Measurements from ENCODE around the gene CAMK4. TPM values are rescaled to one million over a fixed set of nuclear protein-coding genes. Genes with fewer than 3 reads are reported as not detected.

CAMK4 gene
- total RNA-seq, result 10 to 100 TPM; 33.3 to 36.5 TPM

DNA sequence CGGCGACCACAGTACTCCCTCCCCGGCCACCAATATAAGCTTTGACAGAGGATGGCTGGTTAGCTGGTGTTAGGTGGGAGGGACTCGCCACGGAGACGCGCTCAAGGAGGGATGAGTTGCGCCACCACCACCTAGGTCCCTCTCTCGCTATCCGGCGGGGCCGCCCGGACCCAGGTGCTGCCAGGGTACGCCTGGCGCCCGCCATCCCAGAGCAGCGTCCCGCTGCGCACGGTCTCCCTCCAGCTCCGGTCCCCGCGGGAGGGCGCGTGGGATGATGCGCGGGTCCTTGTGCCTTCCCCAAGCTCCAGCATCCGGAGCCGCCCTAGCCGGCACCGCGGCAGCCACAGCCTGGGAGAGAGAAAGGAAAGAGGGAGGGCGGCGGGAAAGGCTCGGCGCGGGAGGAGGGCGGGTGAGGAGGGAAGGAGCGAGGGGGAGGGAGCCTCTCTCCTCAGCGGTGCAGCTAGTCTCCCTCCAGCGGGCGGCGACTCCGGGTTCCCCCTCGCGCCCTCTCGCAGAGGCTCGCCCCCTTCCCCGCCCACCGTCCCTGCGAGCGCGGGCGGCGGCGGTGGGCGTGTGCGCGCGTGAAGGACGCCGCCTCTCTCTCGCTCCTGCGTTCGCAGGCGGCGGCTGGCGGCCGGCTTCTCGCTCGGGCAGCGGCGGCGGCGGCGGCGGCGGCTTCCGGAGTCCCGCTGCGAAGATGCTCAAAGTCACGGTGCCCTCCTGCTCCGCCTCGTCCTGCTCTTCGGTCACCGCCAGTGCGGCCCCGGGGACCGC lies at the start of gene CAMK4:
Gene CAMK4 (plus strand): TSS at position 598 of the 774 bp plus-strand sequence. CDS start 100 bp downstream, at position 698.
- Mint-ChIP-seq H3K27ac (peak within 1 kb of the TSS; percentile 90), H3K9me3 (no peaks in the 10 kb centered on the region), H3K36me3 (peaks cover 3% of the 10 kb centered on the region), H3K4me3 (peak within 1 kb of the TSS; percentile 89), H3K4me1 (ENCODE audit: low read depth) (peaks cover 33% of the 10 kb centered on the region), H3K27me3 (no peaks in the 10 kb centered on the region)
- ChIA-PET CTCF (interaction anchor here (0.8 to 3.3 kb wide), 13 partner anchors 9 to 76 kb away, joined by 3 to 44 read pairs (median 4); no protein-coding TSS in a partner anchor), POLR2A (interaction anchor here (0.6 to 3.1 kb wide), 10 partner anchors 8 to 937 kb away, joined by 3 to 33 read pairs (median 4); no protein-coding TSS in a partner anchor)
- DNase-seq, result peak; percentile 77
- intact Hi-C loops (cut with micrococcal nuclease), result loop anchor here (1.0 to 2.0 kb wide), 4 partner anchors 54 to 471 kb away; partner anchors contain the start of gene STARD4

DNA sequence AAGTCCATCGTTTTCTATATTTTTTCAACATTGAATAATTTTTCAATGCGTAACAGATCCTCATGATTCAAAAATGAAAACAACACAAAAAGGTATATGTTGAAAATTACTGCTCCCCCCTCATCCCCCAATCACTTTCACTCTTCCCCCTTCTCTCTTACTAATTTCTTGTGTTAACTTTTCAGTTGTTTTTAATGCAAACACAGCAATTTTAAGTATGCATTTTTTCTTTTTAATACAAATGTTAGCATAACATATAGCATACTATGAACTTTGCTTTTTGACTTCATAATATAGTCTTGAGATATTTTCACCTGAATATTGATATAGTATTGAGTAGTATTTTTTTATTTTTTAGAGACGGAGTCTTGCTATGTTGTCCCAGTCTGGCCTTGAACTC lies 41.1 kb upstream of the CAMK4 start:
- ChIA-PET POLR2A (no interaction called here), CTCF (interaction anchor here (0.7 kb wide), 1 partner anchor 96 kb away, joined by 3 read pairs; no protein-coding TSS in a partner anchor)
- no peak for DNase-seq
- no peaks in the 10 kb centered on the region for H3K9me3 Mint-ChIP-seq
- intact Hi-C loops (cut with micrococcal nuclease), result no loop called here
- H3K4me1 Mint-ChIP-seq (ENCODE audit: low read depth), result no peaks in the 10 kb centered on the region
- no peaks in the 10 kb centered on the region for H3K36me3 Mint-ChIP-seq
- H3K27ac Mint-ChIP-seq, result no peak overlapping the region
- no peak overlapping the region for H3K4me3 Mint-ChIP-seq
- no peaks in the 10 kb centered on the region for H3K27me3 Mint-ChIP-seq

DNA sequence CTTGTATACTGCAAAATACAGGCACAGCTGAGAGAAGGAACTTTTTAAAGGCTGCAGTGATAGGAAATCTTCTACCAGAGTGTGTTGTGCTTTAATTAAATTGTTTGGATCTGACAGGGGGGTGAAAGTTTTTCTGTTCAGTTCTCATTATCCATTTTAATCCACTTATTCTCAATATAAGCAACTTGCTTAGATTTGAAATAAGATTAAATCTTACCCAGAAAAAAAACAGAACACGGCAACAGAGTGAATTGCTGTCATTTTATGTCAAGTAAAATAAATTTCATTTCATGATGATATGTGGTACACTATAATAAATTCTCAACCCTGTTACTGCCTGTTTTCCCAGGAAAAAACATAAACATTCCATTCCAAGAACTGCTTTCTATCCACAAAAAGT lies 37.1 kb upstream of the CAMK4 start:
- no peaks in the 10 kb centered on the region for H3K4me1 Mint-ChIP-seq (ENCODE audit: low read depth)
- H3K36me3 Mint-ChIP-seq, result no peaks in the 10 kb centered on the region
- no peak overlapping the region for H3K27ac Mint-ChIP-seq
- ChIA-PET POLR2A (no interaction called here), CTCF (no interaction called here)
- DNase-seq, result no peak
- no peaks in the 10 kb centered on the region for H3K27me3 Mint-ChIP-seq
- H3K9me3 Mint-ChIP-seq, result no peaks in the 10 kb centered on the region
- intact Hi-C loops (cut with micrococcal nuclease), result no loop called here
- H3K4me3 Mint-ChIP-seq, result no peak overlapping the region

DNA sequence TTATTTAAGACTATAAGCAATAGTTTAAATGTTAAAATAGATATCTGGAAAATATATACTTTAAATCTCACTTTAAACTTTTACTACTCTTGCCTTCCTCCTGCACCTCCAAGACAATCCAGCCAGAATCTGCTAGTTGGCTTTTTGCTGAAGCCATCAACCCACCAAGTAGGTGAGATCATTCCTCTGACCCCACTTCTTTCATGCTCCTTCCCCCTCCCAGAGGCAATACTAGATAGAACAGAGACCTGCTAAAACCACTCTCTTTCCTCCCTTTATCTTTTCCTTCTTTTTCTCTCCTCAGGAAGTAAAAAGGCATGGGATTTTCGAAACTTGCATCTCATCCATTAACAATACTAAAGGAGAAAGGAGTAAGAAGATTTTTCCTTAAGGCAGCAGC lies 30.1 kb upstream of the CAMK4 start:
- POLR2A ChIA-PET, result no interaction called here
- Mint-ChIP-seq H3K4me1 (ENCODE audit: low read depth) (no peaks in the 10 kb centered on the region), H3K27me3 (no peaks in the 10 kb centered on the region), H3K27ac (no peak overlapping the region), H3K4me3 (no peak overlapping the region), H3K36me3 (no peaks in the 10 kb centered on the region), H3K9me3 (no peaks in the 10 kb centered on the region)
- intact Hi-C loops (cut with micrococcal nuclease), result no loop called here
- CTCF ChIA-PET, result no interaction called here
- no peak for DNase-seq

GRCh38 chr5:111194925-111195324 lies 29.3 kb upstream of the CAMK4 start:
- ChIA-PET POLR2A (no interaction called here), CTCF (no interaction called here)
- H3K4me3 Mint-ChIP-seq, result no peak overlapping the region

DNA sequence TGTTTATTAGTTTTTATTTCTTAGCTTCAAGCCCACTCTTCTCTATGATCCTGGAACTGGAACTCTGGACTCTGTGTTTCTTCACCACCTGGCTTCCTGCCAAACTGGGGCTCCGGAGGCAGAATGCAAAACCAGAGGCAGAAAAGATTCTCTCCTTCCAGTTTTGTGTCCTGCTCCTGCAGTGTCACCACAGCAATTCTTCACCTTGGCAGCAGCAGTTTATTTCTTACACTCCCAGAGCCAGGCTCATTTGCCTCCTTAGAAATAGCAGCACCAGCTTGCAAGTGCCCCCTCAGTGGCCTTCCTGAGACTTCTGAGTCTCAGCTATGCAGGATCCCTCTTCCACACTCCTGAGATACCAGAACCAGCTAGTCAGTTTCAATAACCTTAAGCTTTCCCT lies 26.7 kb upstream of the CAMK4 start:
- Mint-ChIP-seq H3K27me3 (no peaks in the 10 kb centered on the region), H3K36me3 (no peaks in the 10 kb centered on the region), H3K27ac (no peak overlapping the region), H3K4me1 (ENCODE audit: low read depth) (peaks cover 4% of the 10 kb centered on the region), H3K9me3 (no peaks in the 10 kb centered on the region), H3K4me3 (no peak overlapping the region)
- ChIA-PET POLR2A (no interaction called here), CTCF (interaction anchor here (1.1 kb wide), 1 partner anchor 81 kb away, joined by 5 read pairs; no protein-coding TSS in a partner anchor)
- intact Hi-C loops (cut with micrococcal nuclease), result no loop called here
- no peak for DNase-seq

More at GRCh38 chr5:111194925-111195324, 29.3 kb upstream of the CAMK4 start:
- Mint-ChIP-seq H3K4me1 (ENCODE audit: low read depth) (no peaks in the 10 kb centered on the region), H3K27me3 (no peaks in the 10 kb centered on the region), H3K36me3 (no peaks in the 10 kb centered on the region), H3K27ac (no peak overlapping the region), H3K9me3 (no peaks in the 10 kb centered on the region)
- intact Hi-C loops (cut with micrococcal nuclease), result no loop called here
- DNase-seq, result no peak

- no peak for DNase-seq
- ChIA-PET CTCF (interaction anchor here (1.1 kb wide), 1 partner anchor 80 kb away, joined by 5 read pairs; no protein-coding TSS in a partner anchor), POLR2A (no interaction called here)
- intact Hi-C loops (cut with micrococcal nuclease), result no loop called here
- H3K9me3 Mint-ChIP-seq, result no peaks in the 10 kb centered on the region
- no peak overlapping the region for H3K4me3 Mint-ChIP-seq
- peaks cover 4% of the 10 kb centered on the region for H3K4me1 Mint-ChIP-seq (ENCODE audit: low read depth)
- H3K27me3 Mint-ChIP-seq, result no peaks in the 10 kb centered on the region
- H3K27ac Mint-ChIP-seq, result no peak overlapping the region
- H3K36me3 Mint-ChIP-seq, result no peaks in the 10 kb centered on the region
Measured at GRCh38 chr5:111198281-111198966, 25.8 kb upstream of the CAMK4 start.

- H3K27ac Mint-ChIP-seq, result no peak overlapping the region
- H3K4me3 Mint-ChIP-seq, result no peak overlapping the region
- CTCF ChIA-PET, result interaction anchor here (2.1 kb wide), 1 partner anchor 44 kb away, joined by 7 read pairs; no protein-coding TSS in a partner anchor
- no peaks in the 10 kb centered on the region for H3K36me3 Mint-ChIP-seq
- H3K4me1 Mint-ChIP-seq (ENCODE audit: low read depth), result peaks cover 11% of the 10 kb centered on the region
- intact Hi-C loops (cut with micrococcal nuclease), result no loop called here
- POLR2A ChIA-PET, result interaction anchor here (0.6 kb wide), 1 partner anchor 254 kb away, joined by 3 read pairs; no protein-coding TSS in a partner anchor
- no peaks in the 10 kb centered on the region for H3K27me3 Mint-ChIP-seq
- no peak for DNase-seq
- H3K9me3 Mint-ChIP-seq, result no peaks in the 10 kb centered on the region
Measured at GRCh38 chr5:111200828-111201227, 23.4 kb upstream of the CAMK4 start.

DNA sequence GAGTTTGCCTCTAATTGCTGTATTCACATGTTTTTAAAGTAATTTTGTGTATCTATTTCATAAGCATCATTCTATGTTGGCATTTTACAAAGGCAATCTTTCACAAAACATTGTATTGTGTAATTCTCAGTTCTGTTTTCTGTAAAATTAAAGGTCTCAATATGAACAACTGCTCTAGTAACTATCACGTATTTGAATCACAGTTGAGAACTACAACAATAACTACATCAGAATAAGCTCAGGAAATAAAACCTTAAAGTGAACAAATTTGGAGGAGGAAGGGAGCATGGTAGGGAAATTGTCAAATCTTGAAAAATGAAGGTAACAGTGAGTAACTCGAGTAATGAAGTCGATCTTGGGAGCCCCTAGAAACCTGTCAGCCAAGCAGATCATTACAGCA lies 22.5 kb upstream of the CAMK4 start:
- ChIA-PET CTCF (interaction anchor here (1.2 to 2.1 kb wide), 2 partner anchors 21 to 45 kb away, joined by 4 to 7 read pairs; no protein-coding TSS in a partner anchor), POLR2A (interaction anchor here (0.7 kb wide), 1 partner anchor 22 kb away, joined by 4 read pairs; no protein-coding TSS in a partner anchor)
- intact Hi-C loops (cut with micrococcal nuclease), result no loop called here
- Mint-ChIP-seq H3K27me3 (no peaks in the 10 kb centered on the region), H3K4me3 (no peak overlapping the region), H3K9me3 (no peaks in the 10 kb centered on the region), H3K36me3 (no peaks in the 10 kb centered on the region), H3K27ac (no peak overlapping the region), H3K4me1 (ENCODE audit: low read depth) (peaks cover 11% of the 10 kb centered on the region)
- DNase-seq, result no peak

DNA sequence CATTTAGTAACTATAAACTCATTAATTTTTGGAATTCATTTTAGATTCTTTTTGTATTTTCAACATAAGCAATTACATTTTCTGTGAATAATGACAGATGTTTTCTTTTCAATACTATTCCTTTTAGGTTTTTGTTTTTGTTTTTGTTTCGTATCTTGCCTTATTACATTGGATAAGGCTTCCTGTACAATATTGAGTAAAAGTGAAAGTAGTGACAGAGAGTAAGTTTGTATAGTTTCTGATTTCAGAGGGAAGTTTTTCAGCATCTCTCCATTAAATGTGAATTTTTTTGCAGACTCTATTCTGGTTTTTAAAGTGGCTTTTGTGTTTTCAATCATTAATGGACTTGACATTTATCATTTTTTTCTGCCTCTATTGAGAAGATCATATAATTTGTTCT lies 12.8 kb upstream of the CAMK4 start:
- CTCF ChIA-PET, result interaction anchor here (0.9 kb wide), 1 partner anchor 53 kb away, joined by 3 read pairs; no protein-coding TSS in a partner anchor
- peaks cover 20% of the 10 kb centered on the region for H3K4me1 Mint-ChIP-seq (ENCODE audit: low read depth)
- POLR2A ChIA-PET, result no interaction called here
- no peaks in the 10 kb centered on the region for H3K27me3 Mint-ChIP-seq
- H3K4me3 Mint-ChIP-seq, result no peak overlapping the region
- DNase-seq, result no peak
- H3K36me3 Mint-ChIP-seq, result peaks cover 4% of the 10 kb centered on the region
- intact Hi-C loops (cut with micrococcal nuclease), result no loop called here
- no peak overlapping the region for H3K27ac Mint-ChIP-seq
- H3K9me3 Mint-ChIP-seq, result peaks cover 10% of the 10 kb centered on the region

DNA sequence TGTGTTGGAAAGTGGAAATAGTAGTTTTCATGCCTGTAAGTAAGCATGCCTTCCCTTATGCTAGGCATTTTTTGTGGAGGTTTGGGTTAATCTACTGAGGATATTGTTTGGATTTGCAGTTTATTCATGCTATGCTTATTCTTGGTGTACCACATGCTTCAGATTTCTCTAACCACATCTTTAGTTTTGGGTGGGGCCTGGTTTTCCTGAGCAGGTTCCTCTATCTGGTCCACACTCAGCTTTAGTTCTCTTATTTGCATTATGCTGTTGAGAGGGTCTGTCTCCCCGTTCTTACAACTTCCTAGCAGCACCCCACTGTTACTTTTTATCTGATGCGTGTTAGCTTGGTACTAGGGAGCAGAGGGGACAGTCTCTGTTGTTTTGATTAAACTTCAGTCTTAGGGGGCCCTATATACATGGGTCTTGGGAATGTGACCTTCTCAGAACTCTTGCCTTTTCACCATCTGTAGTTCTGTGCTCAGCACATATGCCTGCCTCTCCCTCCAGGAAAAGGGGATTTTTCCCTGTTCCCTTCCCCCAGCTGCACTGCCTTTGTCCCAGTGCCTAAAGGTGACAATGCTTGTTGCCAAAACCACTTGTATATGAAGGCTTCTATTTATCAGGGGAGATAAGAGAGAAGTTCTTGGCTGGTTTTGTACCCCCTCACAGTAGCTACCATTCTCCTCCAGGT lies 10.0 kb upstream of the CAMK4 start:
- intact Hi-C loops (cut with micrococcal nuclease), result no loop called here
- DNase-seq, result no peak
- Mint-ChIP-seq H3K4me3 (no peak overlapping the region), H3K9me3 (peaks cover 12% of the 10 kb centered on the region), H3K4me1 (ENCODE audit: low read depth) (peaks cover 20% of the 10 kb centered on the region), H3K36me3 (peaks cover 4% of the 10 kb centered on the region), H3K27ac (no peak overlapping the region), H3K27me3 (no peaks in the 10 kb centered on the region)
- CTCF ChIA-PET, result no interaction called here
- POLR2A ChIA-PET, result no interaction called here

DNA sequence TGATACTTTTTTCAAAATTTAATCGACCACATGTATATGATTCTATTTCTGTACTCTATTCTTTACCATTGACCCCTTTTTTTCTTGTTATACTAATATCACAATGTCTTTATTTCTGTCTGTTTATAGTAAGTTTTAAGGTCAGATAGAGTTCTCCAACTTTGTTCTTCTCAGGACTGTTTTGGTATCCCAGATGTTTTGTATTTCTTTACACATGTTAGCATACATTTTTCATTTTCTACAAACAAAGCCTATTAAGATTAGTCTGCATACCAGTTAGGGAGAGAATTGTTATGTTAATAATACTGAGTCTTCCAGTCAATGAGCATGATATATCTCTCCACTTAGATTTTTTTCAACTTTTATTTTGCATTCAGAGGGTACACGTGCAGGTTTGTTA lies 8.2 kb upstream of the CAMK4 start:
- H3K36me3 Mint-ChIP-seq, result peaks cover 4% of the 10 kb centered on the region
- peaks cover 12% of the 10 kb centered on the region for H3K9me3 Mint-ChIP-seq
- ChIA-PET POLR2A (interaction anchor here (1.1 kb wide), 1 partner anchor 8 kb away, joined by 3 read pairs; no protein-coding TSS in a partner anchor), CTCF (no interaction called here)
- intact Hi-C loops (cut with micrococcal nuclease), result no loop called here
- no peak overlapping the region for H3K4me3 Mint-ChIP-seq
- H3K4me1 Mint-ChIP-seq (ENCODE audit: low read depth), result peaks cover 20% of the 10 kb centered on the region
- no peak for DNase-seq
- no peak overlapping the region for H3K27ac Mint-ChIP-seq
- H3K27me3 Mint-ChIP-seq, result no peaks in the 10 kb centered on the region
